ENCODE results near the gene PASK. TPM values are rescaled to one million over a fixed set of nuclear protein-coding genes. Genes with fewer than 3 reads are reported as not detected.
A peak's percentile ranks its signal among the peaks of the same experiment; 100 is the strongest.

Gene PASK
- total and polyA plus RNA-seq, 2 donors (not counting 1 experiment from before 2014, with no cell fraction given), result 48.2 to 144 TPM

DNA sequence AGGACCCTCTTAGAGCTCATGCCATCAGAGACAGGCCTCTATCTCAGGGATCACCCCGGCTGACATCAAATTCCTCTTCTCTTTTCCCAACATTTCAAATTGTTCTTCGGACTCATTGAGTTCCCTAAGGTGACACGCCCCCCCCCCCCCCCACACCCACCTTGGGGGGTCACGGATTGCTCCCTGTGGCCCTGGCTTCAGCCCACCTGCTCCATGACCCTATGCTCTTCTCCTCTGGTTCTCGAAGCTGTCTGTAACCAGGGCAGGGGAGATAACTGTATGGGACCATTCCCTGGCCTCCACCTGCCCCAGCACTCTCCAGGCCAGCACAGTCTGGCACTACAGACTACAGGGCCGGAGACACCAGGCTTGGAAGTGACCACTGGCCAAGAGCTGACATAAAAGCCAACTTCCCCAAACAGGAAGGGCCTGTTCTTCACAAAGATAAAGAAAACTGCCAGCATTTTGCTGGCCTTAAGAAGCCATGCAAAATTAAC lies 54.3 kb downstream of the PASK start:
- Histone ChIP-seq H3K9me3 (ENCODE audit: control extremely low read depth in 1 of 3, control insufficient read depth in 2 of 3, insufficient read depth in 1 of 3, low read length in 2 of 3) (no peaks in the 10 kb centered on the region), H3K4me3 (ENCODE audit: control extremely low read depth in 1 of 5, extremely low read depth in 1 of 5, insufficient read depth in 1 of 5, low read depth in 2 of 5, low read length in 4 of 5) (no peak overlapping the region), H3K27me3 (replicated peaks in 1 of 4; ENCODE audit: control extremely low read depth in 1 of 4, control insufficient read depth in 3 of 4, insufficient read depth in 4 of 4, low read length in 3 of 4) (no peaks in the 10 kb centered on the region), H3K27ac (ENCODE audit: low read length in 2 of 2) (no peak overlapping the region), H3K4me1 (ENCODE audit: control insufficient read depth in 2 of 2, insufficient read depth in 2 of 2, low read length in 2 of 2) (peaks cover 31 to 44% of the 10 kb centered on the region in 2 donors), H3K79me2 (ENCODE audit: control insufficient read depth, insufficient read depth, low read length) (peaks cover 42% of the 10 kb centered on the region), H3K4me2 (replicated peaks; ENCODE audit: low read depth, low read length, poor library complexity, severe bottlenecking) (no peak overlapping the region), H3K9ac (ENCODE audit: low read length) (no peak overlapping the region), H3K36me3 (replicated peaks in 1 of 2; ENCODE audit: control extremely low read depth in 1 of 2, control insufficient read depth in 1 of 2, extremely low read depth in 1 of 2, insufficient read depth in 2 of 2, low read length in 1 of 2) (peaks cover 32 to 92% of the 10 kb centered on the region in 2 experiments), H2AFZ (ENCODE audit: insufficient read depth, low read depth, low read length, poor library complexity, severe bottlenecking) (no peak overlapping the region), H4K20me1 (ENCODE audit: control insufficient read depth, insufficient read depth, low read length, poor library complexity, severe bottlenecking) (peaks cover 60% of the 10 kb centered on the region)
- ChIA-PET CTCF (interaction anchor here (1.1 to 2.9 kb wide), 2 partner anchors 51 to 56 kb away, joined by 4 to 11 read pairs; partner anchors contain the start of gene PPP1R7), POLR2A (interaction anchor here (0.6 to 1.2 kb wide), 3 partner anchors 10 to 56 kb away, joined by 4 to 11 read pairs (median 5); partner anchors contain the start of gene PPP1R7)
- no peak for TF ChIP-seq CTCF (IDR thresholded peaks at IDR 0.05)
- TF ChIP-seq EZH2 (IDR thresholded peaks at IDR 0.05; ENCODE audit: borderline replicate concordance, insufficient read depth, low read depth, low read length, poor library complexity, severe bottlenecking), result no peak
- WGBS (ENCODE audit: insufficient coverage), result 97% methylated on average over 3 of the region's 6 CpGs
- DNase-seq (no peak), ATAC-seq (ENCODE audit: low read depth) (no peak)
- Mint-ChIP-seq H3K4me1 (peaks cover 47% of the 10 kb centered on the region), H3K4me3 (no peak overlapping the region), H3K9me3 (ENCODE audit: insufficient read depth) (no peaks in the 10 kb centered on the region), H3K27ac (peak overlapping the region; percentile 41), H3K27me3 (no peaks in the 10 kb centered on the region)
- intact Hi-C loops (cut with micrococcal nuclease), result no loop called here

DNA sequence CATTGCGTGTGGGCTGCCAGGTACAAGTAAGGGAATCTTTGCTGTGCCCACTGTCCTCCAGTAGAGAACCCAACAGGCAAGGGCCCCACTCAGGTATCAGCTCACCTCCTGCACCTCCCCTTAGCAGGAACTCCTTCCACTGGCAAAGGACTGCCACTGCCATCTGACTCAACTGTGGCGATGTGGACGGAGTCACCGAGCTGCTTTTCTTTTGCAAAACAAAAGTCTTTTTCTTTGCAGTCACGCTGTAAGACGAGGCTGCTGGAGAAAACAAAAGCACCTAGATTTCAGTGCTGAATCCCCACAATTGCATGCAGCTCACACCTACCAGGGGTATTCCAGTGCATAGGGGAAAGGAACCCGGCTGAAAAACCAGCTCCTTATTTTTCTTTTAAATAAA lies 55.1 kb downstream of the PASK start:
- Mint-ChIP-seq H3K27me3 (no peaks in the 10 kb centered on the region), H3K9me3 (ENCODE audit: insufficient read depth) (no peaks in the 10 kb centered on the region), H3K27ac (peak overlapping the region; percentile 15), H3K4me3 (no peak overlapping the region), H3K4me1 (peaks cover 39% of the 10 kb centered on the region)
- Histone ChIP-seq H3K4me2 (replicated peaks; ENCODE audit: low read depth, low read length, poor library complexity, severe bottlenecking) (no peak overlapping the region), H3K36me3 (replicated peaks in 1 of 2; ENCODE audit: control extremely low read depth in 1 of 2, control insufficient read depth in 1 of 2, extremely low read depth in 1 of 2, insufficient read depth in 2 of 2, low read length in 1 of 2) (peaks cover 32 to 93% of the 10 kb centered on the region in 2 experiments), H3K79me2 (ENCODE audit: control insufficient read depth, insufficient read depth, low read length) (peaks cover 34% of the 10 kb centered on the region), H3K9me3 (ENCODE audit: control extremely low read depth in 1 of 3, control insufficient read depth in 2 of 3, insufficient read depth in 1 of 3, low read length in 2 of 3) (no peaks in the 10 kb centered on the region), H3K9ac (ENCODE audit: low read length) (no peak overlapping the region), H4K20me1 (ENCODE audit: control insufficient read depth, insufficient read depth, low read length, poor library complexity, severe bottlenecking) (peaks cover 56% of the 10 kb centered on the region), H3K27me3 (replicated peaks in 1 of 4; ENCODE audit: control extremely low read depth in 1 of 4, control insufficient read depth in 3 of 4, insufficient read depth in 4 of 4, low read length in 3 of 4) (no peaks in the 10 kb centered on the region), H3K4me3 (ENCODE audit: control extremely low read depth in 1 of 5, extremely low read depth in 1 of 5, insufficient read depth in 1 of 5, low read depth in 2 of 5, low read length in 4 of 5) (no peak overlapping the region), H3K4me1 (ENCODE audit: control insufficient read depth in 2 of 2, insufficient read depth in 2 of 2, low read length in 2 of 2) (peaks cover 23 to 36% of the 10 kb centered on the region in 2 donors), H3K27ac (ENCODE audit: low read length in 2 of 2) (no peak overlapping the region), H2AFZ (ENCODE audit: insufficient read depth, low read depth, low read length, poor library complexity, severe bottlenecking) (no peak overlapping the region)
- ChIA-PET POLR2A (interaction anchor here (0.6 kb wide), 1 partner anchor 10 kb away, joined by 4 read pairs; no protein-coding TSS in a partner anchor), CTCF (interaction anchor here (2.8 to 2.9 kb wide), 2 partner anchors 16 to 57 kb away, joined by 11 to 13 read pairs; partner anchors contain the start of gene PPP1R7)
- WGBS (ENCODE audit: insufficient coverage), result 97% methylated on average over 3 of the region's 7 CpGs
- TF ChIP-seq CTCF (IDR thresholded peaks at IDR 0.05), result no peak
- no peak for TF ChIP-seq EZH2 (IDR thresholded peaks at IDR 0.05; ENCODE audit: borderline replicate concordance, insufficient read depth, low read depth, low read length, poor library complexity, severe bottlenecking)
- intact Hi-C loops (cut with micrococcal nuclease), result no loop called here
- no peak for ATAC-seq (ENCODE audit: low read depth)
- DNase-seq, result no peak

Data from B cell (primary cell).